OCI-LY1 (cell line): ENCODE results near the gene SERINC5.

Source experiments
- H2AFZ ChIP-seq: fragments of 200-600 bp; sonication (generic), shearing (Covaris generic); 2 replicates; pipeline ENCODE4 v1.6.0; 2014; ENCODE audit warnings: antibody characterized with exemption, mild to moderate bottlenecking, low read length
- H3F3A ChIP-seq: fragments of 200-600 bp; sonication (generic), shearing (Covaris generic); 2 replicates; pipeline ENCODE4 v1.6.0; 2014; ENCODE audit warnings: mild to moderate bottlenecking, antibody characterized with exemption, low read length, moderate library complexity; ENCODE audit not compliant: insufficient read depth
- H3K27ac ChIP-seq: fragments of 200-600 bp; sonication (generic); 2 replicates; pipeline ENCODE4 v1.5.1; 2014; ENCODE audit warnings: low read length, mixed run types, mild to moderate bottlenecking, low read depth; ENCODE audit not compliant: poor library complexity, severe bottlenecking
- H3K27me3 ChIP-seq: fragments of 200-600 bp; sonication (generic); 2 replicates; pipeline ENCODE4 v1.6.0; 2014; ENCODE audit warnings: antibody characterized with exemption, mild to moderate bottlenecking, low read length, moderate library complexity; ENCODE audit not compliant: insufficient read depth
- H3K36me3 ChIP-seq: fragments of 200-600 bp; sonication (generic); 2 replicates; pipeline ENCODE4 v1.6.1; 2014; ENCODE audit warnings: mild to moderate bottlenecking, antibody characterized with exemption, low read length, moderate library complexity, mixed read lengths; ENCODE audit not compliant: insufficient read depth
- H3K4me1 ChIP-seq: fragments of 200-600 bp; sonication (generic); 2 replicates; pipeline ENCODE4 v1.5.1; 2014; ENCODE audit warnings: mild to moderate bottlenecking, low read length, moderate library complexity; ENCODE audit not compliant: insufficient read depth, severe bottlenecking
- H3K4me2 ChIP-seq: fragments of 200-600 bp; sonication (generic), shearing (Covaris generic); 2 replicates; pipeline ENCODE4 v1.6.1; 2014; ENCODE audit warnings: low read length
- H3K4me3 ChIP-seq: fragments of 200-600 bp; sonication (generic); 2 replicates; pipeline ENCODE4 v1.5.1; 2014; ENCODE audit warnings: low read length, low read depth, mild to moderate bottlenecking, mixed read lengths; ENCODE audit not compliant: poor library complexity, severe bottlenecking
- H3K79me2 ChIP-seq: fragments of 200-600 bp; shearing (Covaris generic); 2 replicates; pipeline ENCODE4 v1.6.1; 2016; ENCODE audit warnings: mixed run types, low read length, mixed read lengths; ENCODE audit not compliant: insufficient read depth
- H3K9ac ChIP-seq: fragments of 200-600 bp; sonication (generic), shearing (Covaris generic); 2 replicates; pipeline ENCODE4 v1.6.1; 2014; ENCODE audit warnings: mild to moderate bottlenecking, low read length, mixed read lengths
- H3K9me2 ChIP-seq: fragments of 200-600 bp; sonication (generic), shearing (Covaris generic); 2 replicates; pipeline ENCODE4 v1.6.1; 2014; ENCODE audit warnings: low read depth, mild to moderate bottlenecking, low read length, mixed read lengths
- H3K9me3 ChIP-seq: fragments of 200-600 bp; shearing (Covaris generic); 2 replicates; pipeline ENCODE4 v1.6.1; 2014; ENCODE audit warnings: low read length, mixed read lengths
- H4K20me1 ChIP-seq: fragments of 200-600 bp; sonication (generic), shearing (Covaris generic); 2 replicates; pipeline ENCODE4 v1.6.0; 2016; ENCODE audit warnings: mild to moderate bottlenecking, low read length; ENCODE audit not compliant: insufficient read depth
- EZH2 ChIP-seq: fragments of 200-600 bp; sonication (generic), shearing (Covaris generic); IDR thresholded peaks from 2 replicates; pipeline ENCODE4 v1.8.0; 2017; ENCODE audit warnings: borderline replicate concordance, mixed run types, mild to moderate bottlenecking, antibody characterized with exemption, low read length, moderate library complexity, mixed read lengths
- TF ChIP-seq, protein P1 (sequence below): fragments of 200-600 bp; sonication (generic), shearing (Covaris generic); IDR thresholded peaks from 2 replicates; pipeline ENCODE4 v1.5.1; 2017; ENCODE audit warnings: mild to moderate bottlenecking, antibody characterized with exemption, low read length, moderate library complexity, mixed read lengths

The SERINC5 gene

DNA sequence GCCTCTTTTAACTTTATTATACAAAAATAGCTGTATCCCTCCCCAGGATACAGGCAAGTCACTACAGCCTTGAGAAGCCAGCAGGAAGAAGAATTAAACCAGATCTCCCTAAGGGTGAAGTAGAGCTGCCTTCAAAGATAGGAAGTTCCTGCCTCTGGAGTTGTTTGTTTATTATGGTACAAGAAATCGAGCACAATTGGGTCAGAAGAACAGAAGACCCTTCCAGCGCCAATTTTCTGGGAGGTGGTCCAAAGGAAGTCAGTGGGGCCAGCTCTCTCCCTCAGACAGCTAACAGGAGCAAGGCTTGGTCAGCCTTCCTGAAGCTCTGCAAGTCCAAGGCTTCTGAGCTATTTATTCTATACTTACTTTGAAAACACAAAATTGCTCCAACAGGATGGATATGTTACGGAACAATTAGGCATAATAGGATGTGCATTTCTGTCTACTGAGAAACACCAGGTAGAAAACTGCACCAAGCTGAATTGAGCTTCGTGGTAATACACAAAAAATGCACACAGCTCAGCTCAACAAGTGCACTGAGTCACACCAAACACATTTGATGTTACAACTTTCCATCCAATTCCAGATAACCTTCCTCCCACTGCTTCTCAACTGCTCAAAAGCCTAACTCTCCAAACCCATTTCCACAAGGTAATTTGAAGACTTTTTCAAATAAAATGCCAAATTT lies 16.0 kb downstream of the SERINC5 start:
- H2AFZ ChIP-seq: no peak overlapping the region
- H3K4me2 ChIP-seq: peak overlapping the region; percentile 5; the same call in 1 of the 2 replicates
- peaks cover 93% of the 10 kb centered on the region for H3K79me2 ChIP-seq
- H3F3A ChIP-seq: no peaks in the 10 kb centered on the region
- no peaks in the 10 kb centered on the region for H3K9me2 ChIP-seq
- no peak overlapping the region for H3K9ac ChIP-seq
- H3K27ac ChIP-seq: peak overlapping the region; percentile 72
- no peak overlapping the region for H3K4me3 ChIP-seq
- peaks cover 23% of the 10 kb centered on the region for H3K9me3 ChIP-seq
- no peaks in the 10 kb centered on the region for H3K27me3 ChIP-seq
- H4K20me1 ChIP-seq: no peaks in the 10 kb centered on the region
- peaks cover 85% of the 10 kb centered on the region for H3K36me3 ChIP-seq
- H3K4me1 ChIP-seq: peaks cover 38% of the 10 kb centered on the region
- TF ChIP-seq EZH2: no peak
- TF ChIP-seq, protein P1, sequence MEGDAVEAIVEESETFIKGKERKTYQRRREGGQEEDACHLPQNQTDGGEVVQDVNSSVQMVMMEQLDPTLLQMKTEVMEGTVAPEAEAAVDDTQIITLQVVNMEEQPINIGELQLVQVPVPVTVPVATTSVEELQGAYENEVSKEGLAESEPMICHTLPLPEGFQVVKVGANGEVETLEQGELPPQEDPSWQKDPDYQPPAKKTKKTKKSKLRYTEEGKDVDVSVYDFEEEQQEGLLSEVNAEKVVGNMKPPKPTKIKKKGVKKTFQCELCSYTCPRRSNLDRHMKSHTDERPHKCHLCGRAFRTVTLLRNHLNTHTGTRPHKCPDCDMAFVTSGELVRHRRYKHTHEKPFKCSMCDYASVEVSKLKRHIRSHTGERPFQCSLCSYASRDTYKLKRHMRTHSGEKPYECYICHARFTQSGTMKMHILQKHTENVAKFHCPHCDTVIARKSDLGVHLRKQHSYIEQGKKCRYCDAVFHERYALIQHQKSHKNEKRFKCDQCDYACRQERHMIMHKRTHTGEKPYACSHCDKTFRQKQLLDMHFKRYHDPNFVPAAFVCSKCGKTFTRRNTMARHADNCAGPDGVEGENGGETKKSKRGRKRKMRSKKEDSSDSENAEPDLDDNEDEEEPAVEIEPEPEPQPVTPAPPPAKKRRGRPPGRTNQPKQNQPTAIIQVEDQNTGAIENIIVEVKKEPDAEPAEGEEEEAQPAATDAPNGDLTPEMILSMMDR: no peak

DNA sequence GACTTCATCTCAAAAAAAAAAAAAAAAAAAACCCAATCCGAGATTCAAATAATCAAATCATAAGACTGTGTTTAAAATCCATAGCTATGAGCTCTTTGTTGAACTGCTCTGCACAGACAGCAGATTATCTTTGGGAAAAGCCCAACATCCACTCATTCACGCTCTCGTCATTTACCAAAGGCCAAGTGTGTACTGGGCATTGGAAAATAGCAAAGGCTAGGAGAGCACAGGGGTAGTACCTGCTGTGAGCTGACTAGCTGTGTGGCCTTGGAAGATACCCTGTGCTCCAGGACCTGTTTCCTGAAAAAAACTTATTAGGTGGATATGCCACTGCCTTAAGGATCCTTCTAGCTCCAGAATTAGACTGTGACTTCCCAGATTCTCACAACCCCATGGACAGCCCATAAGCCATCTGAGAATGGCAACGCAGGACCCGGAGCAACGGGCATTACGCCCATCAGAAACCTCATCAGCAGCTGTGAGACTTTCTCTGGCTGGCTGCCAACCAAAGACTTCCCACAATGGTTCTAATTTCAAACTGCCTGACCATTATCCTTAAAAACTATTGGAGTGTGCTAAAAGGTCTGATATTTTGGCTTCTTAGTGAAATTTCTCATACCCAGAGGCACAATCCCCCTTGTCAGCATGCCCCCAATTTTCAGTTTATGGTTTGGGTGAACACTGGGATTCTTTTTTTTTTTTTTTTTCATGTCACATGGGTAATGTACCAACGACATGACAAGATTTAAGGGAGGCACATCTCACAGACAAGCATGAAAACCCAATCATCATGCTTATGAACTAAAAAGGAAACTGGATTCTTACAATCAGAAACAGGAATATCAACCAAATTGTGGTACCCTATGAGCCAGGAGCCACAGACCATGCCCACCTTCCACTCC lies 16.8 kb downstream of the SERINC5 start:
- Histone ChIP-seq H3K4me2 (peak overlapping the region; percentile 5; the same call in 1 of the 2 replicates), H3K79me2 (peaks cover 93% of the 10 kb centered on the region), H3F3A (no peaks in the 10 kb centered on the region; the same call in 1 of the 2 replicates), H3K36me3 (peaks cover 82% of the 10 kb centered on the region), H3K4me3 (no peak overlapping the region), H3K9me3 (peaks cover 22% of the 10 kb centered on the region), H3K4me1 (peaks cover 46% of the 10 kb centered on the region), H3K9ac (no peak overlapping the region), H4K20me1 (no peaks in the 10 kb centered on the region), H2AFZ (no peak overlapping the region), H3K27ac (peak overlapping the region; percentile 72), H3K27me3 (no peaks in the 10 kb centered on the region), H3K9me2 (no peaks in the 10 kb centered on the region)
- no peak for TF ChIP-seq EZH2
- TF ChIP-seq, protein P1: no peak

DNA sequence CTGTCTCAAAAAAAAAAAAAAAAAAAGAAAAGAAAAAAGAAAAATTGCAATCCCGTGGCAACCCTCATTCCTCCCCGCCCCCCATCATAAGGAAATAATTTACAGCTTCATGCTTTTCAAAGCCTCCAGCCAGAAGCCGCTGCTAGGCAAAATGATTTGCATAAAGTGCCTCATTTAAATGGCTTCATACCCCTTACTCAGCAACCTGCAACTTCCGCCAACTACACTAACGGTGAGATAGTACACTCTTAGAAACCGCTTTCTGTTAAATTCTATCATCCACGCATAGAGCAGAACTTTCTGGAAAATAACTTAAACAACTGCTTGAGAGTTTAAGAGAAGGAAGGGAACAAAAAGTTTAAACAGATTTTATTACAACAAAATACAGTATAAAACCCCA lies 17.8 kb downstream of the SERINC5 start:
- Histone ChIP-seq H2AFZ (no peak overlapping the region), H3K9me2 (no peaks in the 10 kb centered on the region), H3K4me1 (peaks cover 48% of the 10 kb centered on the region), H3K4me3 (no peak overlapping the region), H3K27me3 (no peaks in the 10 kb centered on the region), H3K79me2 (peaks cover 93% of the 10 kb centered on the region), H4K20me1 (no peaks in the 10 kb centered on the region), H3K27ac (peak overlapping the region; percentile 72), H3F3A (no peaks in the 10 kb centered on the region; the same call in 1 of the 2 replicates), H3K9ac (no peak overlapping the region), H3K9me3 (peaks cover 19% of the 10 kb centered on the region; the same call in 1 of the 2 replicates), H3K4me2 (peak overlapping the region; percentile 5; the same call in 1 of the 2 replicates), H3K36me3 (peaks cover 75% of the 10 kb centered on the region)
- TF ChIP-seq EZH2: no peak
- TF ChIP-seq, protein P1: no peak
